Transverse colon (tissue), 4 donors: Measurements from ENCODE around the gene RIT2. TPM values are rescaled to one million over a fixed set of nuclear protein-coding genes. Genes with fewer than 3 reads are reported as not detected.

ENCODE experiments used
- DNase-seq: peaks from one replicate; pipeline ENCODE4 v3.0.0-alpha.2; 2019
- H3K27ac ChIP-seq, 4 donors: fragments of 200-600 bp; sonication (generic); 2 replicates each; pipeline ENCODE4 v1.5.1; 2016 to 2018; ENCODE audit warnings: inconsistent platforms in 4 of 4
- H3K27me3 ChIP-seq: fragments of 200-600 bp; sonication (generic); 2 replicates; pipeline ENCODE4 v1.5.1; 2017; ENCODE audit warnings: inconsistent platforms
- H3K36me3 ChIP-seq, 4 donors: fragments of 200-600 bp; sonication (generic); 2 replicates each; pipeline ENCODE4 v1.5.1; 2017 to 2019; ENCODE audit warnings: inconsistent platforms in 4 of 4
- H3K4me1 ChIP-seq, 4 donors: fragments of 200-600 bp; sonication (generic); 2 replicates each; pipeline ENCODE4 v1.5.1; 2017 to 2020; ENCODE audit warnings: inconsistent platforms in 4 of 4
- H3K4me3 ChIP-seq, 4 donors: fragments of 200-600 bp; sonication (generic); 1 replicate in 1 of 4; 2 replicates in 3 of 4; pipeline versions ENCODE4 v1.5.1 to v1.6.1; 2017 to 2019; ENCODE audit warnings: inconsistent platforms in 4 of 4
- H3K9me3 ChIP-seq, 2 donors: fragments of 200-600 bp; sonication (generic); 2 replicates each; pipeline ENCODE4 v1.5.1; 2017 to 2019; ENCODE audit warnings: inconsistent platforms in 2 of 2
- EP300 ChIP-seq: sonication (generic); formaldehyde crosslinking; IDR thresholded peaks from one replicate; pipeline ENCODE4 v1.6.1; 2017; ENCODE audit warnings: antibody characterized with exemption, low read depth
- POLR2A ChIP-seq: fragments of 450-650 bp; IDR thresholded peaks from one replicate; pipeline ENCODE4 v1.6.1; 2016; ENCODE audit warnings: antibody characterized with exemption, mild to moderate bottlenecking, moderate library complexity
- POLR2AphosphoS5 ChIP-seq, 3 donors: sonication (generic); formaldehyde crosslinking; IDR thresholded peaks; one replicate each; pipeline ENCODE4 v1.6.1; 2016; ENCODE audit warnings: antibody characterized with exemption in 3 of 3
- WGBS, 2 donors: methylation state at CpG; one replicate each; pipeline ENCODE4 v1.1.5; 2018; ENCODE audit warnings: low coverage in 1 of 2; 5-methylcytosine and 5-hydroxymethylcytosine counted together
- in situ Hi-C, 4 donors: fragments of 200-750 bp; cut with MboI; loops; one replicate each; pipeline versions ENCODE4 v1.15.0 to v1.15.1; 2017; ENCODE audit warnings: low sequenced_read_pairs in 3 of 4, low pct_ligation_motif_present in 1 of 4, low pct_unique_long_range_greater_than_20kb in 1 of 4
- intact Hi-C: fragments of 100-400 bp; cut with DNase I; formaldehyde crosslinking; loops from one replicate; pipeline ENCODE4 v1.15.1; 2023; ENCODE audit warnings: low total_unique reads
- total RNA-seq, 4 donors: library from RNA; depleted of rRNA; stranded (reverse); fragments of >200 nt; gene quantifications; one replicate each; pipeline ENCODE4 v1.1.0, GENCODE V29; 2016
- TF ChIP-seq, protein P1 (sequence below), 5 experiments: fragments of 200-600 bp in 3 of 5; fragments of 450-650 bp in 2 of 5; sonication (generic) in 3 of 5; IDR thresholded peaks; 1 replicate in 2 of 5; 2 replicates in 3 of 5; pipeline ENCODE4 v1.5.1; 2016 to 2017; ENCODE audit warnings: antibody characterized with exemption in 5 of 5, inconsistent platforms in 3 of 5, mild to moderate bottlenecking in 2 of 5, moderate library complexity in 1 of 5

Gene RIT2
- total RNA-seq, 4 donors from 2014 or later, result not detected

DNA sequence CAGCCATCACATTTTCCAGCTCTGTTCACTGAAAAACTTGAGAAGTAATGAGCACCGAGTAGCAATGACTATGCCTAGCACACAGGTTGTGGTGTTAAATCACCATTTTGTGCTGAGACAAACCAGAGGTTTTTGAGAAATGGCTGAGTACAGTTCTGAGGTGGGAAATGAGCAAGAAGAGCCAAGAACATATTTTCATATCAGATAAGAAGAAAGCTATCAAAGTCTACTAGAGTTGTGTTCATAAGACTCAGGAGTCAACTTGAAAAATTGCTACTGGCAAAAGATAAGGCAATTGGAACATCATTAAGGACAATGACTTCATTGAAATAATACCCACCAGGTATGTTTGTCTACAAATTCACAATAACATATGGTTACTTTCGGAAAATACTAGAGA, 108.1 kb downstream of the RIT2 start:
- H3K9me3 ChIP-seq, result no peaks in the 10 kb centered on the region
- in situ Hi-C loops (no loop called here), intact Hi-C loops (no loop called here)
- H3K4me3 ChIP-seq, result no peak overlapping the region
- H3K4me1 ChIP-seq, result no peaks in the 10 kb centered on the region
- DNase-seq, result no peak
- H3K27me3 ChIP-seq, result no peaks in the 10 kb centered on the region
- TF ChIP-seq, protein P1, sequence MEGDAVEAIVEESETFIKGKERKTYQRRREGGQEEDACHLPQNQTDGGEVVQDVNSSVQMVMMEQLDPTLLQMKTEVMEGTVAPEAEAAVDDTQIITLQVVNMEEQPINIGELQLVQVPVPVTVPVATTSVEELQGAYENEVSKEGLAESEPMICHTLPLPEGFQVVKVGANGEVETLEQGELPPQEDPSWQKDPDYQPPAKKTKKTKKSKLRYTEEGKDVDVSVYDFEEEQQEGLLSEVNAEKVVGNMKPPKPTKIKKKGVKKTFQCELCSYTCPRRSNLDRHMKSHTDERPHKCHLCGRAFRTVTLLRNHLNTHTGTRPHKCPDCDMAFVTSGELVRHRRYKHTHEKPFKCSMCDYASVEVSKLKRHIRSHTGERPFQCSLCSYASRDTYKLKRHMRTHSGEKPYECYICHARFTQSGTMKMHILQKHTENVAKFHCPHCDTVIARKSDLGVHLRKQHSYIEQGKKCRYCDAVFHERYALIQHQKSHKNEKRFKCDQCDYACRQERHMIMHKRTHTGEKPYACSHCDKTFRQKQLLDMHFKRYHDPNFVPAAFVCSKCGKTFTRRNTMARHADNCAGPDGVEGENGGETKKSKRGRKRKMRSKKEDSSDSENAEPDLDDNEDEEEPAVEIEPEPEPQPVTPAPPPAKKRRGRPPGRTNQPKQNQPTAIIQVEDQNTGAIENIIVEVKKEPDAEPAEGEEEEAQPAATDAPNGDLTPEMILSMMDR (IDR thresholded peaks at IDR 0.05), result no peak
- TF ChIP-seq EP300 (no peak), POLR2AphosphoS5 (IDR thresholded peaks at IDR 0.05) (no peak), POLR2A (no peak)
- H3K27ac ChIP-seq, result no peak overlapping the region
- H3K36me3 ChIP-seq, result no peaks in the 10 kb centered on the region
- 67 to 78% methylated on average over 2 of the region's 2 CpGs for WGBS, 2 donors

DNA sequence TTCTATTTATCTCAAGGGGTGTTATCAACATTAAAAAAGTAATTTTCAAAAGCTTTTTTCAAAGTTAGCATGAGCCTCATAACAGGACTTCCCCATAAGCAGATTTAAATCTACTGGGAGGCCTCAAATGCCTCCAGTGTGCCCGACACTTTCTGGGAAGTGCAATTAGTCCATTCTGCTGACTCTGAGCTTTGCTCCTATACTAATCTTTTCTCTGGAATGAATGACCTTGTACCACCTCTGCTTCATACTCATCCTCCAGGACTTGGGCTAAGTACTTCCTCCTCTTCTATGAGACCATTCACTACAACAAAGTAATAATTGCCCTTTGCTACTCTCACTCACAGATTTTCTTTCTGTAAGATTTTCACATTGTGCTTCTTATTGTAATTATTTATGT, 111.1 kb downstream of the RIT2 start:
- intact Hi-C loops, result no loop called here
- no peak overlapping the region for H3K27ac ChIP-seq

DNA sequence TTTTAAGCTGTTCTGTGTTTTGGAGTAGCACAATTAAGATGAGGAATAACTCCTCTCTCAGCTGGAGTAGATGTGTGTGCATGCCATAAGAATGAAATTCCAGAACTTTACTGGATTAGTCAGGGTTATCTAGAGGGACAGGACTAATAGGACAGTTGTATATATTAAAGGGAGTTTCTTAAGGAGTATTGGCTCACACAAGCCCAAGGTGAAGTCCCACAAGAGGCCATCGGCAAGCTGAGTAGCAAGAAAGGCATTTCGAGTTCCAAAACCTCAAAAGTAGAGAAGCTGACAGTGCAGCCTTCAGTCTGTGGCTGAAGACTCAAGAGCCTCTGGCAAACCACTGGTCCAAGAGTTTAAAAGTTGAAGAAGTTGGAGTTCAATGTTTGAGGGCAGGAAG, 113.7 kb downstream of the RIT2 start:
- Histone ChIP-seq H3K27ac (no peak overlapping the region), H3K4me1 (no peaks in the 10 kb centered on the region), H3K4me3 (no peak overlapping the region), H3K27me3 (no peaks in the 10 kb centered on the region), H3K36me3 (no peaks in the 10 kb centered on the region), H3K9me3 (no peaks in the 10 kb centered on the region)
- TF ChIP-seq POLR2A (no peak), EP300 (no peak), POLR2AphosphoS5 (IDR thresholded peaks at IDR 0.05) (no peak)
- TF ChIP-seq, protein P1 (IDR thresholded peaks at IDR 0.05), result no peak
- intact Hi-C loops (no loop called here), in situ Hi-C loops (no loop called here)
- DNase-seq, result no peak
- WGBS, 2 donors, result 69% methylated on average over 2 of the region's 2 CpGs; no CpG with 5 or more reads in 1 of the 2 donors

More for the DNA sequence above, 111.1 kb downstream of the RIT2 start:
- H3K27me3 ChIP-seq, result no peaks in the 10 kb centered on the region
- H3K4me1 ChIP-seq, result no peaks in the 10 kb centered on the region
- no peaks in the 10 kb centered on the region for H3K36me3 ChIP-seq
- H3K4me3 ChIP-seq, result no peak overlapping the region
- no peaks in the 10 kb centered on the region for H3K9me3 ChIP-seq
- DNase-seq, result no peak
- in situ Hi-C loops, result no loop called here
- WGBS, 2 donors, result 83 to 92% methylated on average over 1 of the region's 1 CpG
- TF ChIP-seq, protein P1 (IDR thresholded peaks at IDR 0.05), result no peak
- TF ChIP-seq POLR2A, result no peak

DNA sequence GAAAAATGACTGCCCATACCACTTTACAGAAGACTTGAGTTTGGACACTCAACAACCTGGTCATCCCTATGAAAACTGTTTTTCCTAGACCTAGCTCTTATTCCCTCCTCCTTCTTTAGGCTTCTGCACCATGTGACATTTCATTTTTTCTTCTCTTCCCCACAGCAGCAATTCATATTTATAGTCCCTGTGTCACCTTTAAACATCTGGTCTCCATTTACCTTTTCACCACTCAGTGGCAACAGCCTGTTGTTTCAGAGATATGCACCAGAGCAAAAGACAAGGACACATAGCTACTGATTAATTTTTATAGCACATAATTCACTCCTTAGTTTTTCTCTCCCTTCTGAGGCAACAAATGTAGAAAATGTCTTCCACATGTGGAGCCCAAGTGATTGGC, 118.7 kb downstream of the RIT2 start:
- in situ Hi-C loops (no loop called here), intact Hi-C loops (no loop called here)
- Histone ChIP-seq H3K4me1 (no peaks in the 10 kb centered on the region), H3K4me3 (no peak overlapping the region), H3K36me3 (no peaks in the 10 kb centered on the region), H3K27ac (no peak overlapping the region), H3K9me3 (no peaks in the 10 kb centered on the region), H3K27me3 (no peaks in the 10 kb centered on the region)
- no peak for DNase-seq
- no peak for TF ChIP-seq POLR2AphosphoS5 (IDR thresholded peaks at IDR 0.05)
- TF ChIP-seq, protein P1 (IDR thresholded peaks at IDR 0.05), result no peak
- no peak for TF ChIP-seq EP300
- no peak for TF ChIP-seq POLR2A
